ENCODE data around the gene ADGRG6.

The ADGRG6 gene

GRCh38 chr6:142289687-142290086 is 12.1 kb upstream of the ADGRG6 start:
- no peak overlapping the region for H3K4me3 ChIP-seq (ENCODE audit: low read length)
- TF ChIP-seq CTCF (conservative IDR thresholded peaks at IDR 0.05; ENCODE audit: low read depth, low read length): no peak
- no peak for DNase-seq (ENCODE audit: low read depth)

- no peak overlapping the region for H3K4me3 ChIP-seq (ENCODE audit: low read length)
- no peak for TF ChIP-seq CTCF (conservative IDR thresholded peaks at IDR 0.05; ENCODE audit: low read depth, low read length)
- no peak for DNase-seq (ENCODE audit: low read depth)
Measured at GRCh38 chr6:142290851-142291250, 11.0 kb upstream of the ADGRG6 start.

GRCh38 chr6:142291512-142291911 is 10.3 kb upstream of the ADGRG6 start:
- TF ChIP-seq CTCF (conservative IDR thresholded peaks at IDR 0.05; ENCODE audit: low read depth, low read length): no peak
- no peak overlapping the region for H3K4me3 ChIP-seq (ENCODE audit: low read length)
- no peak for DNase-seq (ENCODE audit: low read depth)

- TF ChIP-seq CTCF (conservative IDR thresholded peaks at IDR 0.05; ENCODE audit: low read depth, low read length): no peak
- no peak overlapping the region for H3K4me3 ChIP-seq (ENCODE audit: low read length)
- DNase-seq (ENCODE audit: low read depth): no peak
Measured at GRCh38 chr6:142292166-142292924, 9.5 kb upstream of the ADGRG6 start.

GRCh38 chr6:142293121-142293520 is 8.7 kb upstream of the ADGRG6 start:
- TF ChIP-seq CTCF (conservative IDR thresholded peaks at IDR 0.05; ENCODE audit: low read depth, low read length): no peak

GRCh38 chr6:142294679-142295078 is 7.1 kb upstream of the ADGRG6 start:
- no peak overlapping the region for H3K4me3 ChIP-seq (ENCODE audit: low read length)
- TF ChIP-seq CTCF (conservative IDR thresholded peaks at IDR 0.05; ENCODE audit: low read depth, low read length): no peak
- DNase-seq (ENCODE audit: low read depth): no peak

More at GRCh38 chr6:142293121-142293520, 8.7 kb upstream of the ADGRG6 start:
- H3K4me3 ChIP-seq (ENCODE audit: low read length): no peak overlapping the region
- no peak for DNase-seq (ENCODE audit: low read depth)

GRCh38 chr6:142296975-142297604 is 4.7 kb upstream of the ADGRG6 start:
- DNase-seq (ENCODE audit: low read depth): no peak
- no peak overlapping the region for H3K4me3 ChIP-seq (ENCODE audit: low read length)
- no peak for TF ChIP-seq CTCF (conservative IDR thresholded peaks at IDR 0.05; ENCODE audit: low read depth, low read length)
